Amygdala (tissue), 56 donors: ENCODE results near the gene HLF.
A peak's percentile ranks its signal among the peaks of the same experiment; 100 is the strongest.

Experiments used
- DNase-seq, 56 donors: peaks; one replicate each; lab custom pipeline; 2025; lab: John Stamatoyannopoulos, UW

Gene HLF

DNA sequence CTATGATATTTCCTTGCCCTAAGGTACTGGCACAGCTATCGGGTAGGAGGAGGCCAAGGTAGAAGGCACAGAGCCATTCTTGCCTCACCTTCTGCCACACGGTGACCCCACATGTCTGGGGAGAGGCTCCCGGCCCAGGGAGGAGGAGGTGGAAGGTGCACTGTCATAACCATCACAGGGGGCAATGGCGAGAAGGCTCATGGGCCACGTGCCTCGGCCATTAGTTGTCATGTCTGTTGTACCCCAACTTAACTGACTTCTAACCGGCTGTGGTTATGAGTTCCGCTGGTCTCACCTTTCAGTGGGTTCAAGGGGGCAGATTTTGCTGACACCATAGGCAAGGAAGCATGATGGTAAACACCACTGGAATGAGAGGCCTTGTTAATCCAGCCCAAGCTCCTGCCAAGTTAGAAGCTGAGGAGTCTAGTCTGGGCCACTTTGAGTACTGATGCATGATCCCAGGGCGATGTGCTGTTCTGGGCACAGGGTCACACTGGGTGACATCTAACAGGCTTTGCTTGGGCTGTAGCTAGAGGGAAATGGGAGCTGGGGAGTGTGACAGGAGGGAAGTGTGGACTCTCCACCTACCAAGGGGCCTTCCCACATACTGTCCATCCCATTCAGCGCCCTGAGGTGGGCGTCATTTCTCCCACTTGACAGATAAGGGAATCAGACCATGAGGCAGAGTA is 39.6 kb downstream of the HLF start:
- DNase-seq, result no peak

DNA sequence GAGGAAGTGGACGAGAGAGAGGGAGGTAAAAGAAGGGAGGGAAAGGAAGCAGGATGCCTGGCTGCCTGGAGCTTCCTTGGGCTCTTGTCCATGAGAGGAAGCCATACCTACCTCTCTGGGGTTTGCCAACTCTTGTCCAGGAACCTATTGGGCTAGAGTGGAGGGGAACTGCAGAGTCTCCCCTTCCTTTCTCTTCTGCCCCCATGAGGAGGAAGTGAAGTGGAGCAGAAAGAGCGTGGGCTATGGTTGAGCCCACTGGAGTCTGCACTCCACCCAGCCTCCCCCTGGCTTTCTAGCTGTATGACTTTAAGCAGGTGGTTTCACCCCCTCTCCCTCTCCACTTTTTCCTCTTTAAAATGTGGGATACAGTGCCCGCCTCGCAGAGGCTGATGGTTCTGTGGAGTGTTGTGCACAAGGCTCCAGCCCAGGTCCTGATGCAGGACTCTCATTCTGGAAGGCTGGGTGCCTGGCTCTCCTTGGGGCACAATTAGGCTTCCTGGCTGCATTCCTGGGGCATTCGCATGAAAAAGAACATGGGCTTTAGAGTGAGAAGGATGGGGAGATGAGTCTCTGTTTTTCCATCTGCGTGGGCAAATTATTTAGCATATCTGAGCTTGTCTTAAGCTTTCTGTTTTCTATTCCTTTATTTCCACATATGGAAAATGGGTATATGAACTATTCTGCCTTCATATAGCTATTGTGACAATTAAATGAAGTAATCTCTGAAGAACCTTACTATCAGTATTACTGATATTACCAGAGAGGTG is 40.7 kb downstream of the HLF start:
- DNase-seq, result no peak

DNA sequence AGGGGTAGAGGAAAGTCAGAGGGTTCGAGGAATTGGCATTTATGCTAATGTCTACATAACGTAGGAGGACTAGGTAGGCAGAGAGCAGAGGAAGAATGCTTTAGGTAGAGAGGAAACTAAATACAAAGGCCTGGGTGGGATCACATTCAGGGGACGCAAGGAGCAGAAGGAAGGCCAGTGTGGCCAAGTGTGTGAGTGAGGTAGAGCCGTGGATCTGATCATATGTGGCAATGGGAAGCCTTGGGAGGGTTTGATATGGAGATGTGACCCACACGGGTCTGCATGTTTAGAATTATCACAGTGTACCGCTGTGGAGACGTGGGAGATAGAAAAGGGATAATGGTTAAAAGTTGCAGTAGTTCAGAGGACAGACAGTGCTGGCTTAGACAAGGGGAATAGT is 43.1 kb downstream of the HLF start:
- no peak for DNase-seq

DNA sequence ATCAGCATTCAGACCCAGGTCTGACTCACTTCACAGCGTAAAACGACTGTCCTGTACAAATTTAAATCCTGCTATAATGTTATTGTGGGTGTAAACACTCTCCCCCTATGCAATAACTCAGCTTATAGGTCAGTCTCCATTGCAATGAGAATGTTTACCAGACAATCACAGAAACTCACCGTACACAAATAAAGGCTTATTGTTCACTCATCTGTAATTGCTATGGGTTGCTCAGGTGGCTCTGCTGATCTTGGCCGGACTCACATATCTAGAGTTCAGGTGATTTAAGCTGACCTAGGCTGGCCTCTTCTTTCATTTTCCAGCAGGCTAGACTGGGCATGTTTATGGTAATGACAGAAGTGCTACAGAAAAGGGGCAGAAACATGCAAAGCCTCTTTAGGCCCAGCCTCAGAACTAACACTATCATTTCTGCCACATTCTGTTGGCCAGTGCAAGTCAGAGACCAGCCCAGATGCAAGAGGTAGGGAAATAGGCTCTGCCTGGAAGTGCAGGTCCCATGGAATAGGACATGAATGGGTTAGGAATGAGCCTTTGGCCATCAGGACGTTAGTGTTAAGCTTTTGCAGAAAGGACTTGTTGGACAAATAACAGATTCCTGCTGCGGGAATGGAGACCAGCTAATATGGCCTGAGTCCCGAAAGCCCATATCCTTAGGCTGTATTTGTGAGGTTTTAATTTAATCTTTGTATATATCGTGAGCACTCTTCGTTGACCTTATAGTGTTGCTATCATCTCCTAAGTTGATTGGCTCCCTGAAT is 44.0 kb downstream of the HLF start:
- DNase-seq, result no peak

DNA sequence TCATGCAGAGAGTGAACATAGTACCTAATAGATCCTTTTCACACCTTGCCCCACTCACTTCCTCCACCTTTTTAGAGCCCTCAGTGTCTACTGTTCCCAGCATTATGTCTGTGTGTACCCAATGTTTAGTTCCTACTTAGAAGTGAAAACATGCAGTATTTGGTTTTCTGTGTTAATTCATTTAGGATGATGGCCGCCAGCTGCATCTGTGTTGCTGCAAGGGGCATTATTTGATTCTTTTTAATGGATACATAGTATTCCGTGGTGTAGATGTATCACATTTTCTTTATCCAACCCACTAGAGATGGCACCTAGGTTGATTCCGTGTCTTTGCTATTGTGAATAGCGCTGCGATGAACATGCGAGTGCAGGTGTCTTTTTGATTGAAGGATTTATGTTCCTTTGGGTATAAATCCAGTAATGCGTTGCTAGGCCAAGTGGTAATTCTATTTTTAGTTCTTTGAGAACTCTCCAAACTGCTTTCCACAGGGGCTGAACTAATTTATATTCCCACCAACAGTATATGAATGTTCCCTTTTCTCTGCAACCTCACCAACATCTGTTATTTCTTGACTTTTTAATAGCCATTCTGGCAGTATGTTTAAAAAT is 47.1 kb downstream of the HLF start:
- no peak for DNase-seq

DNA sequence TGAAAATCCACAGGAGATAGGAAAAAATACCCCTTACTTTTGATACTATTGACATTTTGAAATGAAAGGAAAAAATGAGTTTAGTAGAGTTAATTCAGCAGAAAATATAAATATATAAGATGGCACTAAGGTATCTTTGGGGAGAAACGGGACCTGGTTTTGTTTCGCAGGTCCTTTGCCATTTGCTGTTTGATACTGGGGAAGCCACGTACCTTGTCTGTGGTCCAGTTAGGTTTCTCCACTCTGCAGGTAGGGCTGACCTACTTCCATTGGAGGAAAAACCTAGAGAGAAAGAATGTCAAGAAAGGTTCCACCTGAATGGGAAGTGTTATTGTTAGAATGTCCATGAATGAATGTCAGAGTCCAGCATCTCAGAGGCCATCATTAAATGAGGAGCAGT is 48.1 kb downstream of the HLF start:
- DNase-seq, result no peak

DNA sequence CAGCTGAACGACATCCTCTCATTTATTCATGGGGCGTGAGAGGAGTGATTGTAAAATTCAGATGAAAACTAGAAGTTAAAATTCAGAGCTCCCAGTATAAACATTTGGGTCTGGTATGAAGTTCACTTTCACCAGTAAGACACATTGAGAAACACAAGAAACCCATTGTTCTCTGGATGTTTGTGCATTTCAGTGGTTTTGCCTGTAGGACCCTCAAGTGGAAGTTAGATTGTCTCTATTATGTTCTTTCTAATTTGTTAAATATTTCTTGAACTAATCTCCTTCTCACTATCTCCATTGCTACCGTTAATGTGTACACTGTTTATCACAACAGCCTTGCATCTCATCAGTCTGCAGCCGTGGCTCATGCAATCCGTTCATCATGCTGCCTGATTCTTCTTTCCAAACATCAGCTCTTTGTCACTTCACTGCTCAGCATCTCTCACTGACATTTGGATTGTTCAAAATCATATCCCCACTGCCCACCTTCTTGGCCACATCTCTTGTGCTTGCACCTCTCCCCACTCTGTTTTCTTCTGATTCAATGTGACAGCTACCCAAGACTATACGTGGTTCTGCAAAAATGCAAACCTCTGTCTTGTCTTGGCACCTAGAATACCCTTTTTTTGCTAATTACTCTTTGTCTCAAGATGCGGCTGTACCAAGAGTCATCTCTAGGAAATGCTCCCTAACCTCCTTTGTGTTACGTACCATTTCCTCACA is 49.5 kb downstream of the HLF start:
- DNase-seq, result no peak

DNA sequence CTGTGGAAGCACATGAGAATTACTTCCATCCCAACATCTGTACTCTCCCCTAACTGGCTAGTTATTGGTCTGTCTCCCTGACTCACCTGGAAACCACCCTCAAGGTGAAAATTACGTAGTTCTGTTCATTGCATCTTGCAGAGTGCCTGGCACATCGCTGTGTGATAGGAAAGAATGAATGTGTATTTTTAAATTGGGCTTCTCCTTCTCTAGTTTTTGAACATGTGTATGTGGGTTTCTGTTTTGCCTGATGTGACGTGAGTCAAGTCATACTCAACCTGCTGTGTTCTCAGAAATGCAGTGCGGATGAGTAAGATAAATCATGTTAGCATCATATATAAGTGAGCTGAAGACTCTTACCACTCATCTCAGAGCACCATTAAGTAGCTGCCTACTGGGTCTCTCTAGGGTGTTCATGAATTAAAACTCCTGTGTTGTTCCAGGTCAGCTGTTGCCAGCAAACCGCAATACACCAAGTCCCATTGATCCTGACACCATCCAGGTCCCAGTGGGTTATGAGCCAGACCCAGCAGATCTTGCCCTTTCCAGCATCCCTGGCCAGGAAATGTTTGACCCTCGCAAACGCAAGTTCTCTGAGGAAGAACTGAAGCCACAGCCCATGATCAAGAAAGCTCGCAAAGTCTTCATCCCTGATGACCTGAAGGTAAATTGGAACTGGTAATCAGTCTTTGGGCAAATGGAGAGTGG is 50.2 kb downstream of the HLF start:
- DNase-seq, result no peak

DNA sequence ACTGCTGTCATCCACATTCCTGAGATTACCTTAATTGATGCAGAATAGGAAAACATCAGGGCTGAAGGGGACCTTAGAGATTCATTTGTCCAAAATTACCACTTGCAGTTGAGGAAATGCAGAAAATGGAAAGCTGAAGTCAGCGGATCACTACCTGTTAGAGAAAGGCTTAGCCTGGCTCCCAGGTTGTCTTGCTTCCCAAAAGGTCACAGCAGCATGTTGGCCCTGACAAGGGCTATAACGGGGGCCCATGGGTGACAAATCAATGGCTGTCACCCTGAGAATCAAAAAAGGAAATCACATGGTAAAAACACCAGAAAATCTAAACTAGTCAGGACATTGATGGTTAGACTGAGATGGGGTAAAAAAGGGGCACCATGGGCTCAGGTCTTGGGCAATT is 51.7 kb downstream of the HLF start:
- DNase-seq, result no peak

DNA sequence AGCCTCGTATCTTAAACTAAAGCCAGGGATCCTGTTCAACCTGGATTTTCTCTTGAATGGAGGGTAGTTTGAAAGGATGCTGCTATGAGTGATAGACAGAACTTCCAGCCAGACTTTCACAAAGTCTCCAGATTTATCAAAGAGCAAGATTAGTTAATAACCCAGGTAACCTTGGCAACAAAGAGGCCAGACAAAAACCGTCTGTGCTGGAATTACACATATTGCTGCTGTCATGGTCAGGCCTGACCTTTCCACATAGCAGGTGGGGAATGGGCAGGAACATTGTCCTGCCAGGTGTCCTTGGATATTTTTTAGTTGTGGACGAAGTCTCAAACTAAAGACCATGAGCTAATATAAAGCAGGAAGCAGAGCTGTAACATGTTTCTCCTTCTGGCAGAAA is 52.5 kb downstream of the HLF start:
- DNase-seq, result no peak

DNA sequence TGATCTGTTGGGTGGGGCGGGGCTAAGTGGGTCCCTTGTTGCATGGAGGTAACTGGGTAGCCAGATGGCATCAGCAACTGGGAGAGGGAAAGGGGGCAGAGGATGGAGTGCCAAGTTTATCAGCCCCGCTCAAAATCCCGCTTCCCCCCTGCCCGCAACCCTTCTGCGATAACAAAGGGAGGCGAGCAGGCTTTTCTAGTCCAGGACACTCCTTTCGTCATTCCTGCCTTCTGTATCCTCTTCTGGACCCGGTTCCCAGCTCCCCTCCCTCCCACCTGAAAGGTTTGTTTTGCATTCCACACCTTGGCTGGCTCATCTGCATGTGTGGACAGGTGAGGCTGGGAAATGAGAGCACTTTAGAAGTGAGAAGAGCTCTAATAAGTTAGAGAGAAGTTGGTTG is 53.3 kb downstream of the HLF start:
- DNase-seq, result no peak

DNA sequence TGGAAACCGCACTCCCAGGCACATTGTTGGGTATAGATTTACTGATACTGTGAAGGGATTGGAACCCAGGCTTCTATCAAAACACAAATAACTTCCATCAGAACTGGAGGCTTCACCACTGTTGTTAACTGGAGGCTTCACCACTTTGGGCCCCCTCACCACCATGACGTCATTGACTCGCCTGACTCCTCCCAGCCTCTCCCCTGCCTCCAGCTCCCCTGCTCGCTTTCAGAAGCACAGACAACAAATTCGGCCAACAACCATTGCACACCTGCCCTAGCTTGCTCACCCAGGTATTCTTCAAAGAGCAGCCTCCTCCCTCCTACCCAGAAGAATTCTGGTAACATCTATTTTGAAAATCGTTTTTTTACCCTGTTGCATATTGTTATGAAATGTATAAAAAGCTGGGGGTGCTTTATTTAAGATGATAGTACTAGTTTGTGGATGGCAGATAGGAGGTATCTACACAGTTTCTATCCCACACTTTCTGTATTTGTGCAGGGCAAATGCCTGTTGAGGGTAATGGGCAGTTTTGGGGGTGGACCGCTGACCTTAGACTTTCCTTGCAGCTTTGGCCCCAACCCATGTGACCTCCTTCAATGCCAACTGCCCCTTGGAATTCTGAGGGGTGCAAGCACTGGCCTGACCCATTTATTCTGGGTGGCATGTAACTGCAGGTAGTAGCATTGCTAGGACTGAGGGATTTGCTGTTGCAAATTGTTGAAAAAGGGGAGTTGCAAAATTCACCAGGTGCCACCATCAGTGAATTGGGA is 54.1 kb downstream of the HLF start:
- no peak for DNase-seq

DNA sequence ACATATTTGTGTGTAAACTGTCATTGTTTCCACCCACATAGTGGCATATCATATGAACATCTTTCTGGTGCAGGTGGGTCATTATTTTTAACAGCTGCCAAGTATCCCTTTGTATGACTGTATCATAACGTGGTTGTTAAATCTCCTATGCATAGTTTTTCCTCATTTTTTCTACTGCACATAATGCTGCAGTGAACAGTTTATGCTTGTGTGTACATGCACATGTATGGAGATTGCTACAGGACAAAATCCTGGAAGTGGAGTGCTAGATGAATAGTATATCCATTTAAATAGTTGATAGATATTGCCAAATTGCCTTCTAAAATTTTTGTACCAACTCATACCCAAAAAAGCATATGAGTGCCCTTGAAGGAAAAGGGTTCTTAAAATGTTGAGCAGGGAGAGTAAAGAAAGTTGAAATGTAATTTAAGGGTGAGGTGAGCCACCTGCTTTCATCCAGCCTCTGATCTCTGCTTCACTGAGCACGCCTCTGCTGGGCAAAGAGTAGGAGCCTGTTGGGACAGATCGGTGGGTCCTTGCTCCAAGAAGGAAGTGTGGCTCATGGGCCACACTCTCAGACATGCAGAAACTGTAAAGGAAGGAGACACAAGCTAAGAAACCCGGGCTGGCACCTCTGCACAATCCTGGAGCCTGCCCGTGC is 55.3 kb downstream of the HLF start:
- DNase-seq, result no peak

DNA sequence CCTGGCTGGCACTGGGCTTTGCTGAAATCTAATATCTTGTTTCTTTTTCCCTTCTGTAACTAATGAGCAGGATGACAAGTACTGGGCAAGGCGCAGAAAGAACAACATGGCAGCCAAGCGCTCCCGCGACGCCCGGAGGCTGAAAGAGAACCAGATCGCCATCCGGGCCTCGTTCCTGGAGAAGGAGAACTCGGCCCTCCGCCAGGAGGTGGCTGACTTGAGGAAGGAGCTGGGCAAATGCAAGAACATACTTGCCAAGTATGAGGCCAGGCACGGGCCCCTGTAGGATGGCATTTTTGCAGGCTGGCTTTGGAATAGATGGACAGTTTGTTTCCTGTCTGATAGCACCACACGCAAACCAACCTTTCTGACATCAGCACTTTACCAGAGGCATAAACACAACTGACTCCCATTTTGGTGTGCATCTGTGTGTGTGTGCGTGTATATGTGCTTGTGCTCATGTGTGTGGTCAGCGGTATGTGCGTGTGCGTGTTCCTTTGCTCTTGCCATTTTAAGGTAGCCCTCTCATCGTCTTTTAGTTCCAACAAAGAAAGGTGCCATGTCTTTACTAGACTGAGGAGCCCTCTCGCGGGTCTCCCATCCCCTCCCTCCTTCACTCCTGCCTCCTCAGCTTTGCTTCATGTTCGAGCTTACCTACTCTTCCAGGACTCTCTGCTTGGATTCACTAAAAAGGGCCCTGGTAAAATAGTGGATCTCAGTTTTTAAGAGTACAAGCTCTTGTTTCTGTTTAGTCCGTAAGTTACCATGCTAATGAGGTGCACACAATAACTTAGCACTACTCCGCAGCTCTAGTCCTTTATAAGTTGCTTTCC is 56.0 kb downstream of the HLF start:
- DNase-seq, result peak in 27 of 56 donors; percentile 2 to 51 (median 16)

DNA sequence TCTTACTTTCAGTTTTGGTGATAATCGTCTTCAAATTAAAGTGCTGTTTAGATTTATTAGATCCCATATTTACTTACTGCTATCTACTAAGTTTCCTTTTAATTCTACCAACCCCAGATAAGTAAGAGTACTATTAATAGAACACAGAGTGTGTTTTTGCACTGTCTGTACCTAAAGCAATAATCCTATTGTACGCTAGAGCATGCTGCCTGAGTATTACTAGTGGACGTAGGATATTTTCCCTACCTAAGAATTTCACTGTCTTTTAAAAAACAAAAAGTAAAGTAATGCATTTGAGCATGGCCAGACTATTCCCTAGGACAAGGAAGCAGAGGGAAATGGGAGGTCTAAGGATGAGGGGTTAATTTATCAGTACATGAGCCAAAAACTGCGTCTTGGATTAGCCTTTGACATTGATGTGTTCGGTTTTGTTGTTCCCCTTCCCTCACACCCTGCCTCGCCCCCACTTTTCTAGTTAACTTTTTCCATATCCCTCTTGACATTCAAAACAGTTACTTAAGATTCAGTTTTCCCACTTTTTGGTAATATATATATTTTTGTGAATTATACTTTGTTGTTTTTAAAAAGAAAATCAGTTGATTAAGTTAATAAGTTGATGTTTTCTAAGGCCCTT is 56.8 kb downstream of the HLF start:
- DNase-seq, result no peak

DNA sequence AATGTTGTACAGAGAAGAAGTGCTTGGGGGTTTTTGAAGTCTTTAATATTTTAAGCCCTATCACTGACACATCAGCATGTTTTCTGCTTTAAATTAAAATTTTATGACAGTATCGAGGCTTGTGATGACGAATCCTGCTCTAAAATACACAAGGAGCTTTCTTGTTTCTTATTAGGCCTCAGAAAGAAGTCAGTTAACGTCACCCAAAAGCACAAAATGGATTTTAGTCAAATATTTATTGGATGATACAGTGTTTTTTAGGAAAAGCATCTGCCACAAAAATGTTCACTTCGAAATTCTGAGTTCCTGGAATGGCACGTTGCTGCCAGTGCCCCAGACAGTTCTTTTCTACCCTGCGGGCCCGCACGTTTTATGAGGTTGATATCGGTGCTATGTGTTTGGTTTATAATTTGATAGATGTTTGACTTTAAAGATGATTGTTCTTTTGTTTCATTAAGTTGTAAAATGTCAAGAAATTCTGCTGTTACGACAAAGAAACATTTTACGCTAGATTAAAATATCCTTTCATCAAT is 57.8 kb downstream of the HLF start:
- no peak for DNase-seq
